CD4-positive, alpha-beta T cell treated with Interleukin-17A for 1 hour (primary cell): Measurements from ENCODE around the gene DCLK1.

ENCODE experiments used
- DNase-seq: peaks from one replicate; pipeline ENCODE4 v3.0.0-alpha.2; 2020

Gene DCLK1

GRCh38 chr13:36131222-36131930 lies at the start of gene DCLK1:
TSS of gene DCLK1 (minus strand) at chr13:36131382.
- DNase-seq = no peak

GRCh38 chr13:36175621-36176020 lies 44.4 kb upstream of the DCLK1 start:
- DNase-seq = no peak

GRCh38 chr13:36174923-36175322 lies 43.7 kb upstream of the DCLK1 start:
- no peak for DNase-seq

GRCh38 chr13:36173571-36174322 lies 42.6 kb upstream of the DCLK1 start:
- no peak for DNase-seq

GRCh38 chr13:36166046-36166445 lies 34.9 kb upstream of the DCLK1 start:
- no peak for DNase-seq

GRCh38 chr13:36163809-36164308 lies 32.7 kb upstream of the DCLK1 start:
- no peak for DNase-seq

GRCh38 chr13:36163286-36163685 lies 32.1 kb upstream of the DCLK1 start:
- DNase-seq = no peak

- DNase-seq = no peak
These were observed 29.1 kb upstream of the DCLK1 start for GRCh38 chr13:36160297-36160696.

- no peak for DNase-seq
These were observed 27.4 kb upstream of the DCLK1 start for GRCh38 chr13:36158611-36159010.

GRCh38 chr13:36157480-36157879 lies 26.3 kb upstream of the DCLK1 start:
- DNase-seq = no peak

- no peak for DNase-seq
These were observed 23.5 kb upstream of the DCLK1 start for GRCh38 chr13:36154567-36155291.

GRCh38 chr13:36151591-36151990 lies 20.4 kb upstream of the DCLK1 start:
- no peak for DNase-seq

GRCh38 chr13:36148446-36148845 lies 17.3 kb upstream of the DCLK1 start:
- no peak for DNase-seq

GRCh38 chr13:36147330-36147729 lies 16.1 kb upstream of the DCLK1 start:
- DNase-seq = no peak

GRCh38 chr13:36146511-36147269 lies 15.5 kb upstream of the DCLK1 start:
- DNase-seq = no peak

GRCh38 chr13:36143738-36144137 lies 12.6 kb upstream of the DCLK1 start:
- no peak for DNase-seq

GRCh38 chr13:36142735-36143134 lies 11.6 kb upstream of the DCLK1 start:
- DNase-seq = no peak

GRCh38 chr13:36135876-36136275 lies 4.7 kb upstream of the DCLK1 start:
- DNase-seq = no peak

- no peak for DNase-seq
These were observed 3.5 kb upstream of the DCLK1 start for GRCh38 chr13:36134632-36135031.

- no peak for DNase-seq
These were observed 2.9 kb upstream of the DCLK1 start for GRCh38 chr13:36133950-36134626.

GRCh38 chr13:36132376-36132775 lies 1.2 kb upstream of the DCLK1 start:
- DNase-seq = no peak

- DNase-seq = no peak
These were observed 732 bp upstream of the DCLK1 start for GRCh38 chr13:36131931-36132297.
